A172 (cell line): Measurements from ENCODE around the gene PHPT1. TPM values are rescaled to one million over a fixed set of nuclear protein-coding genes. Genes with fewer than 3 reads are reported as not detected.
"Not testable (repeated sequence)": the region's sequence is repeated elsewhere in the genome, so short reads cannot be mapped to it uniquely, and the experiment has no call there.

ENCODE experiments used
- DNase-seq: peaks from one replicate; pipeline ENCODE4 v3.0.0-alpha.2; 2015; ENCODE audit warnings: low spot score
- total RNA-seq: library from RNA; depleted of rRNA; stranded (reverse); fragments of >200 nt; shearing (Covaris generic); gene quantifications from 2 replicates; pipeline ENCODE4 v1.2.3, GENCODE V29; 2014

Gene PHPT1
- total RNA-seq, 1 experiment from 2014 or later = 119 TPM

- no peak for DNase-seq
Measured at GRCh38 chr9:136837146-136837855, 11.9 kb upstream of the PHPT1 start.

- DNase-seq = not testable (repeated sequence)
Measured at GRCh38 chr9:136837856-136838277, 11.3 kb upstream of the PHPT1 start.

DNA sequence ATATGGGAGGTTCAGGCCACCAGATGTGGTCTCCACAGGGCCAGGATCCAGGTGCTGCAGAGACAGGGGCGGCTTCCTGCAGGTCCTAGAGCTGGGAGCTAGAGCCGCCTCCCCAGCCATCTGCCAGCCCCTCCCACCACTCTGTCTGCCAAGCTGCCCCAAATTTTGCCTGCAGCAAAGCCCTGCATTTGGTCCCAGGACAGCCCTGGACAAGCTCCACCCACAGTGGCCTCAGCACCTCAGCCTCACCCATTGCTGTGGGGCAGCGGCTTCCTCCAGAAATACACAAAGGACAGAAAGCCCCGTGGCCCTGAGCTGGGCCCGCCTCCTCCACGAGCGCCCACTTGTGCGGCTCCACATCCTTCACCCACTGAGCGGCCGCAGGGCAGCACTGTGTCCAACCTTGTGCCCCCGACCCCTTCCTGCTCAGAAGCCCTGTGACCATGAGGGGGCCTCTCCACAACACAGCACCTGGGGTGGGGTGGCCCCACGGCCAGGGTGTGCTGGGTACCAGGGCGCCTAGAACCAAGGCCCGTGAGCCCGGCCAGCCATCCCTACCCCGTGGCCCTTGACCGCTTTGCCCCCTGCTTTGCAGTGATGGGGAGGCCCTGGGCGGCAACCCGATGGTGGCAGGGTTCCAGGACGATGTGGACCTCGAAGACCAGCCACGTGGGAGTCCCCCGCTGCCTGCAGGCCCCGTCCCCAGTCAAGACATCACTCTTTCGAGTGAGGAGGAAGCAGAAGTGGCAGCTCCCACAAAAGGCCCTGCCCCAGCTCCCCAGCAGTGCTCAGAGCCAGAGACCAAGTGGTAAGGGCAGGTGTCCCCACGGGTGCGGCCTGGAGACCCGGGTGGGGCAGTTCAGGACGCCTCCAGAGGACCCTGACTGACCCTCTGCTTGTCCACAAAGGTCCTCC is 10.6 kb upstream of the PHPT1 start:
- no peak for DNase-seq

DNA sequence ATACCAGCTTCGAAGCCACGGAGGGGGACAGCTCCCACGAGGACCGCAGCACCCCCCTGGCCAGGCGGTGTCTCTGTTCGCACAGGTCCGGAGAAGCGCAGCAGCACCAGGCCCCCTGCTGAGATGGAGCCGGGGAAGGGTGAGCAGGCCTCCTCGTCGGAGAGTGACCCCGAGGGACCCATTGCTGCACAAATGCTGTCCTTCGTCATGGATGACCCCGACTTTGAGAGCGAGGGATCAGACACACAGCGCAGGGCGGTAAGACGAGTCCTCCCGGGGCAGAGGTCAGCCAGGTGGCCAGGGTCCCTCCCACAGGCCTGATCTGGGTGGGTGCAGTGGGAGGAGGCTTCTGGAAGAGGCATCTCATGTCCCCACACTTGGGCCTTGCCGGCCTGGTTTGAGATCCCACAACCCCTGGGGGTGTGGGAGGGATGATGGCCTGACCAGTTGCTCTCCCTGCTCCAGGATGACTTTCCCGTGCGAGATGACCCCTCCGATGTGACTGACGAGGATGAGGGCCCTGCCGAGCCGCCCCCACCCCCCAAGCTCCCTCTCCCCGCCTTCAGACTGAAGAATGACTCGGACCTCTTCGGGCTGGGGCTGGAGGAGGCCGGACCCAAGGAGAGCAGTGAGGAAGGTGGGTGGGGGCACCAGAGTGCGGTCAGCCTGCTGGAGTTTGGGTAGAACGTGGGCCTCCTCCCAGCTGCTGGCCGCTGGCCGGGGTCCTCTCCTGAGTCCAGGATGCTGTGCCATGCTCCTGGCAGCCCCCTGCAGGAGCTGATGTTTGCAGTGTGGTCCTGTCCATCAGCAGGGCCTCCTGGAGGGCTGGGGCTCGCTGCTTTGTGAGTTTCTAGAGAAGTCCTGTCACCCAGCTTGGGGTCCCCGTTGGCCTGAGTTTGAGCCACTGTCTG is 9.7 kb upstream of the PHPT1 start:
- DNase-seq = no peak

DNA sequence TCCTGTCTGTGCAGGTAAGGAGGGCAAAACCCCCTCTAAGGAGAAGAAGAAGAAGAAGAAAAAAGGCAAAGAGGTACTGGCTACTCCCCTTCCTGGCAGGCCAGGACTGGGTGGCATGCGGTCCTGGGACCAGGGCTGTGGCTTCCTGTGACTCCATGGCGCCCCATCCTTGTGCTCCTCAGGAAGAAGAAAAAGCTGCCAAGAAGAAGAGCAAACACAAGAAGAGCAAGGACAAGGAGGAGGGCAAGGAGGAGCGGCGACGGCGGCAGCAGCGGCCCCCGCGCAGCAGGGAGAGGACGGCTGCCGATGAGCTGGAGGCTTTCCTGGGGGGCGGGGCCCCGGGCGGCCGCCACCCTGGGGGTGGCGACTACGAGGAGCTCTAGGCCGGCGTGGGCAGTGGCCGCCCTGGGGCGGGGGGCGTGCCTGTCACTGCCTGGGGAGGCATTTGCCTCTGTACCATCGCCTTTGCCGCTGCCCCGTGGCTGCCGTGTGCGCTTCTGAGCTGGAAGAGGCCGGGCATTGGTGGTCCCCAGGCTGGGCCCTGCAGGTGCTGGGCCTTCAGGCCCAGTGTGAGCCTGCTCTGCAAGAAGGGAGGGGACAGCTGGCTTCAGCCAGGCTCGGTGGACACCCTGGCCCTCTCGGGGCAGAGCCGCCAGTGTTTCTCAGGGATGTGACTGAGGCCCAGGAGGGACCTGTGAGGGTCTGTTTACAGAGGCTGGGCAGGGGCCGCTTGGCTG is 8.9 kb upstream of the PHPT1 start:
- peak; percentile 78 for DNase-seq

DNA sequence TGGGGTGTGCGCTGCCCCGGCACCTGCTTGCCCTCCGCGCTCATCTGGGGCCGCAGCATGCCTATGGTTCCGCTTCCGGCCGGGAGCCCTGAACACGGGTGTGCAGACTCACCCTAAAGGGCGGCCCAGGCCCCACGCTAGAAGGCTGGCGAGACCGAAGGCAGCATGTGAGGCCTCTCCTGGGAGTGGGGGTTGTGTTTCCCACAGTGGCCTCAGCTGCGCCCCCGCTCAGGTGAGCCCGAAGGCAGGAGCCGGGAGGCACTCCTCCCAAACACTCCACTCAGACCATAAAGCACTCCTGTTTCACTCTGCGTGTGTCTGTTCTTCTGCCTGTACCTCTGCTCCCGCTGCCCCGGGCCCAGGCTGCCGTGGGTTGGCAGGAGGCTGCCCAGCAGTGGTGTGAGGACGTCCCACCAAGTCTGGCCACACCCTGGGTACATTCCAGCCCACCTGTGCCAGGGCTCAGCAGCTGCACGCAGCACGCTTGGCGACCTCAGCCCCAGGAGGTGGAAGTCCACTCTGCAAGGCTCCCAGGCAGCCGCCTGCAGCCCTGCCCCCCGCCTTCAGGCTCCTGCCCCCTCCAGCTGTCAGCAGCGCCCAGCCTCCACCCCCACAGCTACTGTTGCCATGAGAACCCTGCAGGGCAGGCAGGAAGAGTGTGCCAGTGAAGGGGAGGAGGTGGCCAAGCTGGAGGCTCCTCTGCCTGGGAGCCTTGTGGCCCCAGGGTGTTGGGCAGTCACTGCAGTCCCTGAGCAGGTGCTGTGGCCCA is 8.1 kb upstream of the PHPT1 start:
- DNase-seq = peak; percentile 95

- DNase-seq = peak; percentile 51
Measured at GRCh38 chr9:136841646-136842379, 7.4 kb upstream of the PHPT1 start.

- peak; percentile 85 for DNase-seq
Measured at GRCh38 chr9:136842380-136842948, 6.7 kb upstream of the PHPT1 start, which contains the start of gene AJM1. Gene AJM1, plus strand, starts transcription at chr9:136842478. Its CDS starts 1,937 bp downstream, at chr9:136844415.

GRCh38 chr9:136843159-136843800 is 5.9 kb upstream of the PHPT1 start:
- not testable (repeated sequence) for DNase-seq

DNA sequence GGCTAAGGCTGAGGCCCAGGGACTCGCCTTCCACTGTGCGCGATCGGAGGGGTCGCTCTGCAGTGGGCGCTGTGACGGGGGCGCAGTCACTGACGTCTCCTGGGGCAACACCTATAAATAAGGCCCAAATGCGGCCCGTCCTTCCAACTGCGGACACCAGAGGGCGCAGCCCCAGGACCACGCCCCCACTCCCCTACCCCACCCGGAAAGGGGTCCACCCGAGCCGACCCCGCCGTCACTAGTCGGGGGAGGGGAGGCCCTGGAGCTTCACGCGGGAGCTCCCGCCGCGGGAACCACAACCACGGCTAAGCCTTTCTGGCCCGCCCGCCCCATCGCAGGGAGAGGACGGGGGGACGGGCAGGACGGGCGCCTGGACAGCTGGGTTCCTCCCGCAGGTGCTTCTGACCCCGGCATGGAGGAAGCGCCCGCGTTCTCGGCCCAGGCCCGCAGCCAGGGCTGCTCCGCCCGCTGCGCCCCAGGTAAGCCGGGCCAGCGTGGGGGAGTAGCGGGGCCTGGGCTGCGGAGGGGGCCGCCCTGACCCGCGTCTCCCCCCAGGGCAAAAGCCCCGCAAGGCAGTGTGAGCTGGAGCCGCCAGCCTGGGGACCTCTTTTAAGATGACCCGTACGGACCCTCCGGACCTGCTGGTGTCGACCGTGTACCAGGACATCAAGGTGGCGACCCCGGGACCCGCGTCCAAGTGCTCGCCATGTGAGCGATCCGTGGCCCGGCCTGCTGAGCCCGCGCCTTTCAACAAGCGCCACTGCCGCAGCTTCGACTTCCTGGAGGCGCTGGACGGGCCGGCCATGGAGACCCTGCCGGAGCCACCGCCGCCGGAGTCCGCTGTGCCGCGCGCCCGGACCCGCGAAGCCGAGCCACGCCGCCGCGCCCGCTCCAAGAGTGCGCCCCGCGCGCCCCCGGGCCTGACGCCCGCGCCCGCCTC is 5.1 kb upstream of the PHPT1 start:
- DNase-seq = not testable (repeated sequence)

DNA sequence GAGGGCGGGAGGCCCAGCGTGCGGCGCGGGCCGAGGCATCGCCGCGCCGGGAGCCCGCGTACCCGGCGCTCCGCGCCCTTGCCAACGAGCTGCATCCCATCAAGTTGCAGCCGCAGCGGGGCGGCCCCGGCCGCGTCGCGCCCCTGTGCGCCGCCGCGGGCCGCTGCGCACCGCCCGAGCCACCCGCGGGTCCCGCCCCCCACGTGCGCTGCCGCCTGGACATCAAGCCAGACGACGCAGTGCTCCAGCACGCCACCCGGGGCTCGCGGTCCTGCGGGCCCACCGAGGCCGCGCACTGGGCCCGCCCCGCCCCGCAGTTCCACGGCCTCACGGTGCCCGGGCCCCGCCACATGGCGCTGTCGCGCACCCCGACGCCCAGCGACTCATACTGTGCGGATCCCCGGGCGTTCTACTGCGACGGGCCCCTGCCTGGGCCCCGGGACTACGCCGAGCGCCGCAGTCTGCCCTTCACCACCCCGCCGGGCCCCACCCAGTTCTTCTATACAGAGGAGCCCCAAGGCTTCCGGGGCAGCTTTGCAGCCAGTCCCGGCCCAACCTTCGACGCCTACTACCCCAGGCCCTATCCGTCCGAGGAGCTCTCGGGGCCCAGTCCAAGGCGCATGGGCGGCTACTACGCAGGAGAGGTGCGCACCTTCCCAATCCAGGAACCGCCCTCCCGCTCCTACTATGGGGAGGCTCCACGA is 4.3 kb upstream of the PHPT1 start:
- DNase-seq = no peak

DNA sequence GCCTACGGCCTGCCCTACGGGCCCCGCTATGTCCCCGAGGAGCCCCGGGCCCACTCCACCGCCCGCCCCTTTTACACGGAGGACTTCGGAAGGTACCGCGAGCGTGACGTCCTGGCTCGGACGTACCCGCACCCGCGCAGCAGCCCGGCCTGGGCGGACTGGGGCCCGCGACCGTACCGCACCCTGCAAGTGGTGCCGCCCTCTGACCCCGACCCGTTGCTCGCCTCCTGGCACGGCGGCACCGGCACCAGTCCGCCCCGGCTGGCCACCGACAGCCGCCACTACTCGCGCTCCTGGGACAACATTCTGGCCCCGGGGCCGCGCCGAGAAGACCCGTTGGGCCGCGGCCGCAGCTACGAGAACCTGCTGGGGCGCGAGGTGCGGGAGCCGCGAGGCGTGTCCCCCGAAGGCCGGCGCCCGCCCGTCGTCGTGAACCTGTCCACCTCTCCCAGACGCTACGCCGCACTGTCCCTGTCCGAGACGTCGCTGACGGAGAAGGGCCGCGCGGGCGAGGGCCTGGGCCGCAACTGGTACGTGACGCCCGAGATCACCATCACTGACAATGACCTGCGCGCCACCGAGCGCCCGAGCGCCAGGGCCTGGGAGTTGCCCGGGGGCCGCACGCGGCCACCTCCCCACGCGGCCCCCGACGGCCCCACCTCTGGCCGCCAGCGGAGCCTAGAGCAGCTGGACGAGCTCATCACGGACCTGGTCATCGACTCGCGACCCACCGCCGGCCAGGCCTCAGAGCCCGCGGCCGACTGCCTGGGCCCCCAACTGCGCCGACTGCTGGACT is 3.5 kb upstream of the PHPT1 start:
- DNase-seq = no peak

GRCh38 chr9:136846376-136847087 is 2.7 kb upstream of the PHPT1 start:
- no peak for DNase-seq

DNA sequence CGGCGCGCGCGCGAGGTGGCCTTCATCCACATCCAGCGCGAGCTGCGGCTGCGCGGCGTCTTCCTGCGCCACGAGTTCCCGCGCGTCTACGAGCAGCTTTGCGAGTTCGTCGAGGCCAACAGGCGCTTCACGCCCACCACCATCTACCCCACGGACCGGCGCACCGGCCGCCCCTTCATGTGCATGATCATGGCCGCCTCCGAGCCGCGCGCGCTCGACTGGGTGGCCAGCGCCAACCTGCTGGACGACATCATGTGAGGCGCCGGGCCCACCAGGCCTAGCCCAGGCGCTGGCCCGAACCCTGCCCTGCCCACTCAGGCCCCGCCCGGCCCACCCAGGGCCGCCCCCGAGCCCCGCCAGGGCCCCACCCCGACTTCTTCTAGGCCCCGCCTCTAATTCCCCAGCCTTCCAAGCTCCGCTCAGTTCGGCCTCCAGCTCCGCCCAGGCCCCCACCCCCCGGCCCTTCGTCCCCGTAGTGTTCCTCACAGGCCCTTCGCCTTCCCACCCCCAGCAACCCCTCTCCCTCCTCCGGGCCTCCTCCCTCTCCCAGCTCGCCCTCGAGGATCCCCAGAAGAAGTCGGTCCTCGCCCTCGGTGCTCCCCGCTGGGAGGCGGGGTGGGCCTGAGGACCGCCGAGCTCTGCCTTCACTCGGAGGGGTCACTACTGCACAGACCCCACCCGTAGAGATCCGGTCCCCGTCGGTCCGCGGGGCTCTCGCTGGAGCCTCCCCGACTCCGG is 2.0 kb upstream of the PHPT1 start:
- no peak for DNase-seq
